Aorta (tissue), 5 donors: Measurements from ENCODE around the gene GGT1. TPM values are rescaled to one million over a fixed set of nuclear protein-coding genes. Genes with fewer than 3 reads are reported as not detected.
"Not testable (repeated sequence)": the region's sequence is repeated elsewhere in the genome, so short reads cannot be mapped to it uniquely, and the experiment has no call there.

Experiments
- ATAC-seq: fragments of 200-7000 bp; cut with Tn5 transposase; one replicate; pipeline ENCODE4 v1.9.1; 2022; ENCODE audit warnings: moderate library complexity; ENCODE audit not compliant: low FRiP score
- DNase-seq, 2 donors: peaks; one replicate each; pipeline ENCODE4 v3.0.0-alpha.2; 2020
- H3K27ac ChIP-seq, 2 donors: one replicate each; pipeline ENCODE4 v1.5.1; 2013; ENCODE audit warnings: low read length in 2 of 2, mild to moderate bottlenecking in 2 of 2, moderate library complexity in 2 of 2, control low read depth in 1 of 2, inconsistent platforms in 1 of 2, low read depth in 1 of 2
- H3K27me3 ChIP-seq, 2 donors: one replicate each; pipeline ENCODE4 v1.6.1; 2013; ENCODE audit warnings: control low read depth in 1 of 2, low read length in 1 of 2, mild to moderate bottlenecking in 1 of 2, moderate library complexity in 1 of 2; ENCODE audit not compliant: insufficient read depth in 2 of 2, control insufficient read depth in 1 of 2
- H3K36me3 ChIP-seq, 2 donors: one replicate each; pipeline ENCODE4 v1.6.1; 2013; ENCODE audit warnings: control low read depth in 1 of 2, low read length in 1 of 2, mild to moderate bottlenecking in 1 of 2; ENCODE audit not compliant: insufficient read depth in 2 of 2, control insufficient read depth in 1 of 2
- H3K4me1 ChIP-seq, 2 donors: one replicate each; pipeline ENCODE4 v1.6.1; 2013; ENCODE audit warnings: low read length in 2 of 2, control low read depth in 1 of 2, mild to moderate bottlenecking in 1 of 2, moderate library complexity in 1 of 2; ENCODE audit not compliant: insufficient read depth in 2 of 2, control insufficient read depth in 1 of 2
- H3K4me3 ChIP-seq, 2 donors: one replicate each; pipeline ENCODE4 v1.5.1; 2013; ENCODE audit warnings: low read length in 2 of 2, control low read depth in 1 of 2, mild to moderate bottlenecking in 1 of 2
- H3K9me3 ChIP-seq: one replicate; pipeline ENCODE4 v1.6.1; 2013; ENCODE audit warnings: mild to moderate bottlenecking, low read length; ENCODE audit not compliant: control insufficient read depth
- WGBS, 2 donors: extraction: QIAGEN DNeasy Blood & Tissue Kit; methylation state at CpG; one replicate each; pipeline ENCODE4 v1.1.7; 2013; 5-methylcytosine and 5-hydroxymethylcytosine counted together
- intact Hi-C, 2 donors: fragments of 100-400 bp; cut with DNase I; formaldehyde crosslinking; loops; one replicate each; pipeline versions ENCODE4 v1.14.2 to v1.15.0; 2022
- polyA plus RNA-seq, 2 donors: library from polyadenylated mRNA; stranded (reverse); fragments of 200-250 nt; gene quantifications; one replicate each; pipeline ENCODE4 v1.2.3, GENCODE V29; 2013
- total RNA-seq, 2 donors: library from RNA; stranded (reverse); fragmentation: NEBNext Ultra II Directional; extraction: Animal tissue kit (Norgen Biotek cat#: 25700); gene quantifications; one replicate each; pipeline ENCODE4 v1.2.1, GENCODE V29; 2021
- donor health status: healthy with polysubstance abuse.
- donor health status: Bipolar disorder and iron deficiency.
- donor health status: DM: no; HTN: no; CAD: no.
- donor health status: DM: no; HTN: no; CAD: no.
- donor health status: DM: yes; HTN: yes; CAD: no.

Gene GGT1
- total and polyA plus RNA-seq, 4 donors, result 4.0 to 24.1 (median 14.3) TPM

DNA sequence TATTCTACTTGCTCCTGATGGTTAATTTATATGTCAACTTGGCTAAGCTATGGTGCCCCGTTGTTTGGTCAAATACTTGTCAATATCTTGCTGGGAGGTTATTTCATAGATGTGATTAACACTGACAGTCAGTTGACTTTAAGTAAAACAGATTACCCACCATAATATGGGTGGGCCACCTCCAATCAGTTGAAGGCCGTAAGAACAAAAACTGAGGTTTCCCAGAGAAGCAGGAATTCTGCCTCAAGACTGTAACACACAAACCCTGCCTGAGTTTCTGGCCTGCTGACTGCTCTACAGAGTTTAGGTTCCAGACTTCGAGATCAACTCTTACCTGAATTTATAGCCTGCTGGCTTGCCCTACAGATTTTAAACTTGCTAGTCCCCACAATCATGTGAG, 33.5 kb downstream of the GGT1 start:
- H3K4me3 ChIP-seq, H3K27ac ChIP-seq, H3K9me3 ChIP-seq, DNase-seq, H3K36me3 ChIP-seq, ATAC-seq, H3K27me3 ChIP-seq, H3K4me1 ChIP-seq, intact Hi-C loops: not testable (repeated sequence)
- 85 to 87% methylated on average over 3 of the region's 3 CpGs for WGBS, 2 donors

GRCh38 chr22:24642307-24642706, 39.3 kb downstream of the GGT1 start:
- ATAC-seq, H3K4me3 ChIP-seq, H3K27ac ChIP-seq, H3K36me3 ChIP-seq, H3K4me1 ChIP-seq, H3K27me3 ChIP-seq, H3K9me3 ChIP-seq, intact Hi-C loops: not testable (repeated sequence)
- 84 to 100% methylated on average over 1 of the region's 1 CpG for WGBS, 2 donors
- DNase-seq, result peak in 1 of 2 donors; percentile 27

DNA sequence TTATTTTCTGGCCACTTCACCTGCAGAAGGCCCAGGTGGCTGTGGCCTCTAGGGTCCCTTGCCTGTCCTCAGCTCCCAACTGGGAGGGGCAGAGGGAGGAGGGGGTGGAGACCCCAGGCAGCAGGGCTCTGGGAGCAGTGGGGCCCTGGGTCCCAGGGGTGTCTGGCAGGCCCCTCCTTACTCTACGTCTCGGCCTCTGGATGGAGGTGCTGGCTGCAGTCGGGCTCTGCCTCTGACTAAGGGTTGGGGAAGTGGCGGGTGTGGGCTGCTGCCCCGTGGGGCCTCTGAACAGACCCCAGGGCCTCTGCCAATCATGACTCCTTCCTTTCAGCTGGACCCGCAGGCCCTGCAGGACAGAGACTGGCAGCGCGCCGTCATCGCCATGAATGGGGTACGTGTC, 41.4 kb downstream of the GGT1 start:
- 74 to 88% methylated on average over 3 to 10 of the region's 11 CpGs for WGBS, 2 donors
- H3K4me3 ChIP-seq, H3K9me3 ChIP-seq, H3K4me1 ChIP-seq, intact Hi-C loops, H3K27ac ChIP-seq, H3K36me3 ChIP-seq, H3K27me3 ChIP-seq: not testable (repeated sequence)
- DNase-seq (peak in 1 of 2 donors; percentile 23), ATAC-seq (peak; percentile 44)

DNA sequence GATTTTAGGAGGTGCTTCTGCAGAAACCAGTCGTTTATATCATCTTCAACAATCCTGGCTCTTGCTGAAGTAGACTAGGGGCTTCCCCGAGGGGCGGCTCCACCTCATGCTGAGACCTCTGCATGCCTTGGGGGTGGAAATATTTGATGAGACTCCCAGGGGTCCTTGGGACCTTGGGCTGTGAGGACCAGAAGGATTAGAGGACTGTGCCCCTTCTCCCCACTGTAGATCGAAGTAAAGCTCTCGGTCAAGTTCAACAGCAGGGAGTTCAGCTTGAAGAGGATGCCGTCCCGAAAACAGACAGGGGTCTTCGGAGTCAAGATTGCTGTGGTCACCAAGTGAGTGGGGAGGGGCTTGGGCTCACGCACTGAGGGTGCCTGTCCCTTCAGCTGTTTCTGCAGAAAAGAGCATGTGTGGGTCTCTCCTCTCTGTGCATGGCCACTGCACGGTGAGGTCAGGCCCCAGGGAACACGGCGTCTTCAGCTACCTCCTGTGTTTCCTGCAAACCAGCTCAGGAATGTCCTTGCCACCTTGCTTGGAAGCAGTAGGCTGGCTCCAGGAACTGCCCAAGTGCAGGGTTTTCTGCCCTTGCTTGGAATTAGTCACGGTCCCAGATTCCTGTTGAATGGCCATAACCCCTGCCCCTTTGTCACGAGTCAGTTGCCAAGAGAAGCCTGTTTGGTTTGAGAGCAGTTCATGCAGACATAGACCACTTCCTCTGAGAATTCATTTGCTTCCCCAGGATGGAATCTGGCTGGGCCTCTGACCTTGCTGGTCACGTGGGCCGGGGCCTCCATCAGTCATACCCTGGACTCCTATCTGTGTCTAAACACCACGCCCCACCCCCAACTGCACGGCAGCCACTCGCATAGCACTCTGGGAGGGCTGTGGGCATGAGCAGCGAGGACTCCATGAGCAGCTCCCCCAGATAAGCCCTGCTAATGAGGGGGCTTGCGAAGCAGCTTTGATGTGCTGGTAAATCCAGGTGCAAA, 42.7 kb downstream of the GGT1 start:
- H3K27ac ChIP-seq, intact Hi-C loops, H3K4me1 ChIP-seq, H3K9me3 ChIP-seq, H3K4me3 ChIP-seq, H3K27me3 ChIP-seq, H3K36me3 ChIP-seq: not testable (repeated sequence)
- ATAC-seq (peak; percentile 52), DNase-seq (peak in 1 of 2 donors; percentile 13)
- WGBS, 2 donors, result 76 to 81% methylated on average over 12 of the region's 21 CpGs

DNA sequence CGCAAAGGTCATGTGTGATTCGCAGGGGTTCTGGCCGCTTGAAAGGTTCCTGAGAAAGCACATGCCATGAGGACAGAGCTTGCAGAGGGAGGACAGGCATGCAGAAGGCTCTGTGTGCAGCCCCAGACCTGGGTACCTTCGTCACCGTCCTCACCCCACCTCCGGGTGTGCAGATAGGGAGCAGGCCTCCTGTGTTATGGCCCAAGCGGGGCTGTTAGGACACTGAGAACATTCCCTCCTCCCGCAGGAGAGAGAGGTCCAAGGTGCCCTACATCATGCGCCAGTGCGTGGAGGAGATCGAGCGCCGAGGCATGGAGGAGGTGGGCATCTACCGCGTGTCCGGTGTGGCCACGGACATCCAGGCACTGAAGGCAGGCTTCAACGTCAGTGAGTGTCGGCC, 43.8 kb downstream of the GGT1 start:
- H3K36me3 ChIP-seq, H3K27me3 ChIP-seq, H3K4me1 ChIP-seq, ATAC-seq, H3K9me3 ChIP-seq, H3K27ac ChIP-seq, H3K4me3 ChIP-seq, intact Hi-C loops: not testable (repeated sequence)
- DNase-seq, result peak in 1 of 2 donors; percentile 35
- 94 to 96% methylated on average over 16 to 19 of the region's 19 CpGs for WGBS, 2 donors

GRCh38 chr22:24649371-24649770, 46.4 kb downstream of the GGT1 start:
- intact Hi-C loops, H3K9me3 ChIP-seq, ATAC-seq, H3K27me3 ChIP-seq, H3K4me1 ChIP-seq, H3K4me3 ChIP-seq, H3K27ac ChIP-seq, H3K36me3 ChIP-seq: not testable (repeated sequence)
- WGBS, 2 donors, result 76% methylated on average over 2 of the region's 4 CpGs; no CpG with 5 or more reads in 1 of the 2 donors
- peak in 1 of 2 donors; percentile 51 for DNase-seq

DNA sequence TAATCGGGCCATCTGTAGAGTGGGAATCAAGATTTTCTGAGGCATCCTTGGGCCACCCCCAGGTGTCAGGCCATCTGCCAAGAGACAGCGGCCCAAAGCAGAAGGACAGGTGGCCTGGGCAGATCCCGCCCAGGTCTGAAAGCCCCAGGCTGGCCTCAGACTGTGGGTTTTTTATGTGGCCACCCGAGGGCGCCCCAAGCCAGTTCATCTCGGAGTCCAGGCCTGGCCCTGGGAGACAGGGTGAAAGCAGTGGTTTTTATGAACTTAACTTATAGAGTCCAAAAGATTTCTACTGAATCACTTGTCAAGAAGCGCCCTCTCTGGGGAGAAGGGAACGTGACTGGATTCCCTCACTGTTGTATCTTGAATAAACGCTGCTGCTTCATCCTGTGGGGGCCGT, 47.9 kb downstream of the GGT1 start:
- intact Hi-C loops, H3K27ac ChIP-seq, H3K9me3 ChIP-seq, H3K4me3 ChIP-seq, H3K27me3 ChIP-seq, ATAC-seq, H3K36me3 ChIP-seq, H3K4me1 ChIP-seq: not testable (repeated sequence)
- peak; percentile 74 to 90 for DNase-seq
- no CpG with 5 or more reads among the region's 10 CpGs for WGBS, 2 donors

- H3K27ac ChIP-seq, H3K4me3 ChIP-seq, H3K36me3 ChIP-seq, intact Hi-C loops, DNase-seq, ATAC-seq, H3K27me3 ChIP-seq, H3K9me3 ChIP-seq, H3K4me1 ChIP-seq: not testable (repeated sequence)
- WGBS, 2 donors, result 67 to 74% methylated on average over 3 of the region's 3 CpGs
These were observed 62.4 kb downstream of the GGT1 start for GRCh38 chr22:24665395-24665794.

DNA sequence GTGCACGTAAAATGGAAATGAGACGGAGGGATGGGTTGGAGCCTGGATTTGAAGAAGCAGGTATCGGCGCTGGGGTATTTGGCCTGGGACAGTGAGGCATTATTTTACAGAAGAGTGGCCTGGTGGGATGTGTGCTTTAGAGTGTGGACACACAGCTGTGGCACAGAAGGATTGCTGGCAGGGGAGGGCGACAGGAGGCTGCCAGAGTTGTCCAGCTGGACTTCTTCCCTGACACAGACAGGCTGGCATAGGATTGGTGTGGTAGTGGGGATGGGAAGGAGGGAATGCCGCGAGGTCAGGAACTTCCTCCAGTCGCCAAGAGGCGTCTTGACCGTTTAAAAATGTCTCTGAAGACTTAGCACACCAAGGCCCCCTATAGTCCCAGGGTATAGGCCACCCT, 64.9 kb downstream of the GGT1 start:
- H3K4me3 ChIP-seq, ATAC-seq, H3K27me3 ChIP-seq, H3K27ac ChIP-seq, DNase-seq, H3K4me1 ChIP-seq, H3K36me3 ChIP-seq, intact Hi-C loops, H3K9me3 ChIP-seq: not testable (repeated sequence)
- 88 to 91% methylated on average over 7 to 10 of the region's 10 CpGs for WGBS, 2 donors
